ENCODE data around the gene ATG5. TPM values are rescaled to one million over a fixed set of nuclear protein-coding genes. Genes with fewer than 3 reads are reported as not detected.
"Not testable (repeated sequence)": the region's sequence is repeated elsewhere in the genome, so short reads cannot be mapped to it uniquely, and the experiment has no call there.

Gene ATG5
- total and polyA plus RNA-seq, 2 experiments from 2014 or later = 35.4 to 42.8 TPM

DNA sequence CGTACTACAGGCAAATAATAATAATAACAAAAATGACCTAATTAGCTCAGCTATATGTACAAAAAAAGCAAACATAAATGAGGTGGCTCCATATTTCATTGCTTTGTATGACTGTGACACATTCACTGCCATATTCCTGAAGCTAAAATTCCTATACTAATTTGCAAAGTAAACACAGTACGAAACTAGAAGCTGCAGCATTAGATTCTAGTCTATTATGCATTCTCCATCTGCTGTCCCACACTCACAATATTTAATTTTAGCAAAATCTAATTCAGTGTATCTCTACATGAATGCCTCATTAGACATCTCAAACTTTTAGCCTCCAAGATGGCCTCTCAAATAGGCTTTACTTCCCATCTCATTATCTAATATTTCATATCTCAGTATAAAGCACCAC lies 55.1 kb downstream of the ATG5 start:
- no peak overlapping the region for H3K4me2 ChIP-seq
- no peak overlapping the region for H2AFZ ChIP-seq
- H3K79me2 ChIP-seq = peaks cover 71% of the 10 kb centered on the region
- TF ChIP-seq EZH2 (IDR thresholded peaks at IDR 0.05; ENCODE audit: borderline replicate concordance) = no peak
- TF ChIP-seq EZH2phosphoT487 (IDR thresholded peaks at IDR 0.05; ENCODE audit: low read depth, severe bottlenecking, unreplicated experiment) = no peak
- TF ChIP-seq, protein P1, sequence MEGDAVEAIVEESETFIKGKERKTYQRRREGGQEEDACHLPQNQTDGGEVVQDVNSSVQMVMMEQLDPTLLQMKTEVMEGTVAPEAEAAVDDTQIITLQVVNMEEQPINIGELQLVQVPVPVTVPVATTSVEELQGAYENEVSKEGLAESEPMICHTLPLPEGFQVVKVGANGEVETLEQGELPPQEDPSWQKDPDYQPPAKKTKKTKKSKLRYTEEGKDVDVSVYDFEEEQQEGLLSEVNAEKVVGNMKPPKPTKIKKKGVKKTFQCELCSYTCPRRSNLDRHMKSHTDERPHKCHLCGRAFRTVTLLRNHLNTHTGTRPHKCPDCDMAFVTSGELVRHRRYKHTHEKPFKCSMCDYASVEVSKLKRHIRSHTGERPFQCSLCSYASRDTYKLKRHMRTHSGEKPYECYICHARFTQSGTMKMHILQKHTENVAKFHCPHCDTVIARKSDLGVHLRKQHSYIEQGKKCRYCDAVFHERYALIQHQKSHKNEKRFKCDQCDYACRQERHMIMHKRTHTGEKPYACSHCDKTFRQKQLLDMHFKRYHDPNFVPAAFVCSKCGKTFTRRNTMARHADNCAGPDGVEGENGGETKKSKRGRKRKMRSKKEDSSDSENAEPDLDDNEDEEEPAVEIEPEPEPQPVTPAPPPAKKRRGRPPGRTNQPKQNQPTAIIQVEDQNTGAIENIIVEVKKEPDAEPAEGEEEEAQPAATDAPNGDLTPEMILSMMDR (IDR thresholded peaks at IDR 0.05; ENCODE audit: poor library complexity) = no peak
- no peaks in the 10 kb centered on the region for H3K4me1 ChIP-seq (ENCODE audit: insufficient read depth)
- H3K27me3 ChIP-seq = no peaks in the 10 kb centered on the region
- no peaks in the 10 kb centered on the region for H3K9me3 ChIP-seq (ENCODE audit: low read depth)
- no peaks in the 10 kb centered on the region for H4K20me1 ChIP-seq (ENCODE audit: insufficient read depth, poor library complexity, severe bottlenecking)
- no peaks in the 10 kb centered on the region for H3K9me2 ChIP-seq (replicated peaks; ENCODE audit: insufficient read depth)
- 83% methylated on average over 2 of the region's 2 CpGs for whole genome bisulfite sequencing (ENCODE audit: low lambda C conversion rate, missing lambda C conversion rate)
- no peak overlapping the region for H3K4me3 ChIP-seq
- no peak for DNase-seq (ENCODE audit: low spot score)
- H3K27ac ChIP-seq = no peak overlapping the region
- H3K36me3 ChIP-seq (replicated peaks; ENCODE audit: insufficient read depth, low read depth) = no peaks in the 10 kb centered on the region

GRCh38 chr6:106269268-106269919 lies 56.2 kb downstream of the ATG5 start:
- H3K79me2 ChIP-seq = peaks cover 74% of the 10 kb centered on the region
- H3K9me3 ChIP-seq (ENCODE audit: low read depth); H3K4me2 ChIP-seq; H3K4me3 ChIP-seq; H3K27ac ChIP-seq; DNase-seq (ENCODE audit: low spot score); H2AFZ ChIP-seq; H4K20me1 ChIP-seq (ENCODE audit: insufficient read depth, poor library complexity, severe bottlenecking); H3K9me2 ChIP-seq (replicated peaks; ENCODE audit: insufficient read depth); H3K4me1 ChIP-seq (ENCODE audit: insufficient read depth); H3K27me3 ChIP-seq; H3K36me3 ChIP-seq (replicated peaks; ENCODE audit: insufficient read depth, low read depth): not testable (repeated sequence)
- WGBS (ENCODE audit: low lambda C conversion rate, missing lambda C conversion rate) = 98% methylated on average over 39 of the region's 43 CpGs

DNA sequence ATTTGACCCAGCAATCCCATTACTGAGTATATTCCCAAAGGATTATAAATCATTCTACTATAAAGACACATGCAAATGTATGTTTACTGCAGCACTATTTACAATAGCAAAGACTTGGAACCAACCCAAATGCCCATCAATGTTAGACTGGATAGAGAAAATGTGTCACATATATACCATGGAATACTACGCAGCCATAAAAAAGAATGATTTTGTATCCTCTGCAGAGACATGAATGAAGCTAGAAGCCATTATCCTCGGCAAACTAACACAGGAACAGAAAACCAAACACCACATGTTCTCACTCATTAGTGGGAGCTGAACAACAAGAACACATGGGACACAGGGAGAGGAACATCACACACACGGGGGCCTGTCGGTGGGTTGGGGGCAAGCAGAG lies 57.1 kb downstream of the ATG5 start:
- 97% methylated on average over 4 of the region's 4 CpGs for WGBS (ENCODE audit: low lambda C conversion rate, missing lambda C conversion rate)
- peaks cover 67% of the 10 kb centered on the region for H3K79me2 ChIP-seq
- not testable (repeated sequence) for H3K27ac ChIP-seq; H3K9me3 ChIP-seq (ENCODE audit: low read depth); H3K4me1 ChIP-seq (ENCODE audit: insufficient read depth); H3K4me3 ChIP-seq; DNase-seq (ENCODE audit: low spot score); H2AFZ ChIP-seq; H3K9me2 ChIP-seq (replicated peaks; ENCODE audit: insufficient read depth); H3K36me3 ChIP-seq (replicated peaks; ENCODE audit: insufficient read depth, low read depth); H4K20me1 ChIP-seq (ENCODE audit: insufficient read depth, poor library complexity, severe bottlenecking); H3K27me3 ChIP-seq; H3K4me2 ChIP-seq

GRCh38 chr6:106264433-106264832 lies 61.1 kb downstream of the ATG5 start:
- H2AFZ ChIP-seq; H3K27ac ChIP-seq; H3K9me2 ChIP-seq (replicated peaks; ENCODE audit: insufficient read depth); DNase-seq (ENCODE audit: low spot score); H3K27me3 ChIP-seq; H3K4me2 ChIP-seq; H3K9me3 ChIP-seq (ENCODE audit: low read depth); H3K4me3 ChIP-seq; H3K36me3 ChIP-seq (replicated peaks; ENCODE audit: insufficient read depth, low read depth); H4K20me1 ChIP-seq (ENCODE audit: insufficient read depth, poor library complexity, severe bottlenecking); H3K4me1 ChIP-seq (ENCODE audit: insufficient read depth): not testable (repeated sequence)
- WGBS (ENCODE audit: low lambda C conversion rate, missing lambda C conversion rate) = 71% methylated on average over 2 of the region's 2 CpGs
- H3K79me2 ChIP-seq = peaks cover 40% of the 10 kb centered on the region

DNA sequence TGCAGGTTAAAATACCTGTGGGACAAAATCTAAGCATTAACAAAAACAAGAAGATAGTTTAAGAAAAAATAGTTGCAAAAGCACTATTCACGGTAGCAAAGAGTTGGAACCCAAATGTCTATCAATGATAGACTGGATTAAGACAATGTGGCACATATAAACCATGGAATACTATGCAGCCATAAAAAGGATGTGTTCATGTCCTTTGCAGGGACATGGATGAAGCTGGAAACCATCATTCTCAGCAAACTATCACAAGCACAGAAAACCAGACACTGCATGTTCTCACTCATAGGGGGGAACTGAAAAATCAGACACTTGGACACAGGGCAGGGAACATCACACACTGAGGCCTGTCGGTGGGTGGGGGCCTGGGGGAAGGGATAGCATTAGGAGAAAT lies 65.8 kb downstream of the ATG5 start:
- H3K27me3 ChIP-seq; H3K9me3 ChIP-seq (ENCODE audit: low read depth); H2AFZ ChIP-seq; H4K20me1 ChIP-seq (ENCODE audit: insufficient read depth, poor library complexity, severe bottlenecking); DNase-seq (ENCODE audit: low spot score); H3K4me3 ChIP-seq; H3K27ac ChIP-seq; H3K4me2 ChIP-seq; H3K9me2 ChIP-seq (replicated peaks; ENCODE audit: insufficient read depth); H3K36me3 ChIP-seq (replicated peaks; ENCODE audit: insufficient read depth, low read depth); H3K4me1 ChIP-seq (ENCODE audit: insufficient read depth): not testable (repeated sequence)
- H3K79me2 ChIP-seq = peaks cover 18% of the 10 kb centered on the region
- 98% methylated on average over 2 of the region's 2 CpGs for WGBS (ENCODE audit: low lambda C conversion rate, missing lambda C conversion rate)
